HepG2 (cell line): Measurements from ENCODE around the gene CCL19. TPM values are rescaled to one million over a fixed set of nuclear protein-coding genes. Genes with fewer than 3 reads are reported as not detected.

Source experiments
- KMT2A ChIP-seq: sonication (generic); formaldehyde crosslinking; IDR thresholded peaks from 2 replicates; pipeline ENCODE4 v1.4.0; 2020; ENCODE audit warnings: missing genetic modification reagents
- MEIS1 ChIP-seq: sonication (generic); formaldehyde crosslinking; IDR thresholded peaks from 2 replicates; pipeline ENCODE4 v1.9.0; 2021; ENCODE audit warnings: mild to moderate bottlenecking, missing genetic modification reagents, moderate library complexity, borderline replicate concordance
- MLLT10 ChIP-seq: sonication (generic); formaldehyde crosslinking; IDR thresholded peaks from 2 replicates; pipeline ENCODE4 v1.4.0; 2020; ENCODE audit warnings: missing genetic modification reagents
- PHF5A ChIP-seq: IDR thresholded peaks from one replicate; pipeline ENCODE4 v1.6.1; 2018; ENCODE audit warnings: low read depth, missing genetic modification reagents; ENCODE audit not compliant: unreplicated experiment
- REXO4 ChIP-seq: sonication (generic); formaldehyde crosslinking; IDR thresholded peaks from 2 replicates; pipeline ENCODE4 v1.8.0; 2022; ENCODE audit warnings: missing genetic modification reagents, mild to moderate bottlenecking, borderline replicate concordance
- RNF219 ChIP-seq: sonication (generic); formaldehyde crosslinking; IDR thresholded peaks from 2 replicates; pipeline ENCODE4 v1.5.0; 2020; ENCODE audit warnings: mild to moderate bottlenecking, missing genetic modification reagents
- TRIM24 ChIP-seq: sonication (generic); formaldehyde crosslinking; IDR thresholded peaks from 2 replicates; pipeline ENCODE4 v1.8.0; 2022; ENCODE audit warnings: mild to moderate bottlenecking, missing genetic modification reagents
- YEATS2 ChIP-seq: sonication (generic); formaldehyde crosslinking; IDR thresholded peaks from 2 replicates; pipeline ENCODE4 v1.4.0; 2020; ENCODE audit warnings: missing genetic modification reagents, borderline replicate concordance
- ZBTB40 ChIP-seq, 2 experiments: fragments of 450-650 bp in 1 of 2; sonication (generic) in 1 of 2; formaldehyde crosslinking in 1 of 2; IDR thresholded peaks; 2 replicates each; pipeline versions ENCODE4 v1.6.1 to v1.8.0; 2016 to 2022; ENCODE audit warnings: antibody characterized with exemption in 1 of 2, mild to moderate bottlenecking in 1 of 2, missing genetic modification reagents in 1 of 2
- ZNF274 ChIP-seq: sonication (generic); formaldehyde crosslinking; IDR thresholded peaks from 2 replicates; pipeline ENCODE4 v1.5.1; 2020; ENCODE audit warnings: mild to moderate bottlenecking, missing genetic modification reagents
- ZNF550 ChIP-seq: sonication (generic); formaldehyde crosslinking; IDR thresholded peaks from 2 replicates; pipeline ENCODE4 v1.4.0; 2020; ENCODE audit warnings: mild to moderate bottlenecking, missing genetic modification reagents, borderline replicate concordance
- ZSCAN20 ChIP-seq: sonication (generic); formaldehyde crosslinking; IDR thresholded peaks from 2 replicates; pipeline ENCODE4 v1.4.0; 2020; ENCODE audit warnings: missing genetic modification reagents, mild to moderate bottlenecking, borderline replicate concordance
- polyA plus RNA-seq, 8 experiments: library from polyadenylated mRNA; depleted of rRNA in 3 of 8; stranded (reverse) in 7 of 8; unstranded in 1 of 8; fragments of >200 nt; fragmentation: Illumina TruSeq in 4 of 8; extraction: Trizol in 4 of 8; gene quantifications; 2 replicates each; pipeline versions ENCODE4 v1.2.1 to v1.2.3, GENCODE V29; 2011 to 2016; ENCODE audit warnings: low read depth in 4 of 8, missing spikeins in 1 of 8, mixed read lengths in 1 of 8; ENCODE audit not compliant: insufficient read depth in 1 of 8
- total RNA-seq, 5 experiments: library from RNA; depleted of rRNA; stranded (reverse); fragments of >200 nt; fragmentation: Illumina TruSeq; extraction: Trizol; gene quantifications; 2 replicates each; pipeline ENCODE4 v1.2.3, GENCODE V29; 2016; ENCODE audit warnings: low read depth in 1 of 5
- TF ChIP-seq, protein P1 (sequence below): sonication (generic); formaldehyde crosslinking; IDR thresholded peaks from 2 replicates; pipeline ENCODE4 v1.4.0; 2020; ENCODE audit warnings: mild to moderate bottlenecking, missing genetic modification reagents
- TF ChIP-seq, protein P2 (sequence below), 2 experiments: sonication (generic) in 1 of 2; formaldehyde crosslinking in 1 of 2; IDR thresholded peaks; 2 replicates each; pipeline versions ENCODE4 v1.4.0 to v1.6.1; 2018 to 2020; ENCODE audit warnings: missing genetic modification reagents in 2 of 2, borderline replicate concordance in 1 of 2, low read depth in 1 of 2, mild to moderate bottlenecking in 1 of 2, missing biosample characterization in 1 of 2

The CCL19 gene
- total and polyA plus RNA-seq, 2 of the 13 experiments (the other 11 are each of a cell fraction or from before 2014, with no cell fraction given) = not detected

DNA sequence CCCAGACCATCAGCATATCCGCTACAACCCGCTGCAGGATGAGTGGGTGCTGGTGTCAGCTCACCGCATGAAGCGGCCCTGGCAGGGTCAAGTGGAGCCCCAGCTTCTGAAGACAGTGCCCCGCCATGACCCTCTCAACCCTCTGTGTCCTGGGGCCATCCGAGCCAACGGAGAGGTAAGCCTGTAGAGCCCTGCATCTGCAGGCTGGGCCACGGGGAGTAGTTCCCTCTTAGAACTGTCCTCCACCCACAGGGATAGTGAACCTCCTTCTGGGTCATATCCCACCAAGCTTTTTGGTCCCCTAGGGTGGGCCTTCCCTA, 44.0 kb downstream of the CCL19 start (continued):
- TF ChIP-seq, protein P1, sequence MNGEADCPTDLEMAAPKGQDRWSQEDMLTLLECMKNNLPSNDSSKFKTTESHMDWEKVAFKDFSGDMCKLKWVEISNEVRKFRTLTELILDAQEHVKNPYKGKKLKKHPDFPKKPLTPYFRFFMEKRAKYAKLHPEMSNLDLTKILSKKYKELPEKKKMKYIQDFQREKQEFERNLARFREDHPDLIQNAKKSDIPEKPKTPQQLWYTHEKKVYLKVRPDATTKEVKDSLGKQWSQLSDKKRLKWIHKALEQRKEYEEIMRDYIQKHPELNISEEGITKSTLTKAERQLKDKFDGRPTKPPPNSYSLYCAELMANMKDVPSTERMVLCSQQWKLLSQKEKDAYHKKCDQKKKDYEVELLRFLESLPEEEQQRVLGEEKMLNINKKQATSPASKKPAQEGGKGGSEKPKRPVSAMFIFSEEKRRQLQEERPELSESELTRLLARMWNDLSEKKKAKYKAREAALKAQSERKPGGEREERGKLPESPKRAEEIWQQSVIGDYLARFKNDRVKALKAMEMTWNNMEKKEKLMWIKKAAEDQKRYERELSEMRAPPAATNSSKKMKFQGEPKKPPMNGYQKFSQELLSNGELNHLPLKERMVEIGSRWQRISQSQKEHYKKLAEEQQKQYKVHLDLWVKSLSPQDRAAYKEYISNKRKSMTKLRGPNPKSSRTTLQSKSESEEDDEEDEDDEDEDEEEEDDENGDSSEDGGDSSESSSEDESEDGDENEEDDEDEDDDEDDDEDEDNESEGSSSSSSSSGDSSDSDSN (CRISPR knock-in tag) = 0 out of 2 replicates have a peak, but pooled peaks have one; percentile 11
- TF ChIP-seq ZNF274 (CRISPR knock-in tag) = no peak
- TF ChIP-seq REXO4 (CRISPR knock-in tag) = no peak
- no peak for TF ChIP-seq RNF219 (CRISPR knock-in tag)
- no peak for TF ChIP-seq PHF5A (CRISPR knock-in tag)
- TF ChIP-seq, protein P2, sequence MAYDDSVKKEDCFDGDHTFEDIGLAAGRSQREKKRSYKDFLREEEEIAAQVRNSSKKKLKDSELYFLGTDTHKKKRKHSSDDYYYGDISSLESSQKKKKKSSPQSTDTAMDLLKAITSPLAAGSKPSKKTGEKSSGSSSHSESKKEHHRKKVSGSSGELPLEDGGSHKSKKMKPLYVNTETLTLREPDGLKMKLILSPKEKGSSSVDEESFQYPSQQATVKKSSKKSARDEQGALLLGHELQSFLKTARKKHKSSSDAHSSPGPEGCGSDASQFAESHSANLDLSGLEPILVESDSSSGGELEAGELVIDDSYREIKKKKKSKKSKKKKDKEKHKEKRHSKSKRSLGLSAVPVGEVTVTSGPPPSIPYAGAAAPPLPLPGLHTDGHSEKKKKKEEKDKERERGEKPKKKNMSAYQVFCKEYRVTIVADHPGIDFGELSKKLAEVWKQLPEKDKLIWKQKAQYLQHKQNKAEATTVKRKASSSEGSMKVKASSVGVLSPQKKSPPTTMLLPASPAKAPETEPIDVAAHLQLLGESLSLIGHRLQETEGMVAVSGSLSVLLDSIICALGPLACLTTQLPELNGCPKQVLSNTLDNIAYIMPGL (CRISPR knock-in tag; IDR thresholded peaks at IDR 0.05; ENCODE audit: borderline replicate concordance in 1 of 2, low read depth in 1 of 2) = peak in 1 of 2 experiments; percentile 16; a peak in 1 of 4 replicates
- no peak for TF ChIP-seq ZSCAN20 (CRISPR knock-in tag)
- TF ChIP-seq KMT2A = no peak
- no peak for TF ChIP-seq MLLT10 (CRISPR knock-in tag)
- TF ChIP-seq TRIM24 (CRISPR knock-in tag) = no peak
- TF ChIP-seq ZNF550 (CRISPR knock-in tag) = no peak
- no peak for TF ChIP-seq ZBTB40 (IDR thresholded peaks at IDR 0.05)
- TF ChIP-seq ZBTB40 (CRISPR knock-in tag; IDR thresholded peaks at IDR 0.05) = no peak
- TF ChIP-seq YEATS2 = no peak
- no peak for TF ChIP-seq MEIS1 (CRISPR knock-in tag)
